IMR-90 (cell line): ENCODE data around the gene RFX6. TPM values are rescaled to one million over a fixed set of nuclear protein-coding genes. Genes with fewer than 3 reads are reported as not detected.

Experiments
- ATAC-seq: fragments of 200-7000 bp; cut with Tn5 transposase; 2 replicates; pipeline ENCODE4 v1.9.1; 2020; ENCODE audit warnings: low read depth, mild to moderate bottlenecking, moderate library complexity
- BruUV-seq: library from RNA; stranded (reverse); fragments of 400-500 nt; replicated peaks from 2 replicates; lab custom pipeline; 2021; lab: Mats Ljungman, UMichigan
- CTCF ChIA-PET: fragments of 300-600 bp; formaldehyde crosslinking; extraction: SDS; loops from one replicate; lab custom pipeline; 2021; ENCODE audit warnings: antibody characterized with exemption; lab: Yijun Ruan, JAX
- POLR2A ChIA-PET: fragments of 300-600 bp; sonication (Branson Sonifier 250); formaldehyde crosslinking; loops from one replicate; lab custom pipeline; 2022; ENCODE audit warnings: antibody characterized with exemption; ENCODE audit not compliant: unreplicated experiment; lab: Charles Lee
- DNase-seq: peaks from one replicate; pipeline ENCODE4 v3.0.0; 2013
- H2AFZ ChIP-seq: replicated peaks from 2 replicates; pipeline ENCODE3; 2013; ENCODE audit warnings: low read length, mild to moderate bottlenecking; ENCODE audit not compliant: poor library complexity
- H2AK5ac ChIP-seq: 2 replicates; pipeline ENCODE4 v1.6.1; 2013; ENCODE audit warnings: low read depth, low read length, inconsistent platforms
- H2AK9ac ChIP-seq: replicated peaks from 2 replicates; pipeline ENCODE3; 2013; ENCODE audit warnings: mild to moderate bottlenecking, low read depth, low read length, moderate library complexity; ENCODE audit not compliant: poor library complexity
- H2BK120ac ChIP-seq: 2 replicates; pipeline ENCODE4 v1.6.1; 2013; ENCODE audit warnings: low read depth, low read length, inconsistent platforms
- H2BK15ac ChIP-seq: 3 replicates; pipeline ENCODE4 v1.6.1; 2013; ENCODE audit warnings: low read depth, low read length, inconsistent platforms
- H2BK20ac ChIP-seq: 2 replicates; pipeline ENCODE4 v1.6.1; 2013; ENCODE audit warnings: low read depth, mild to moderate bottlenecking, inconsistent platforms, low read length, moderate library complexity
- H2BK5ac ChIP-seq: 2 replicates; pipeline ENCODE4 v1.6.1; 2013; ENCODE audit warnings: mild to moderate bottlenecking, low read depth, low read length, inconsistent platforms; ENCODE audit not compliant: poor library complexity, severe bottlenecking
- H3K14ac ChIP-seq: replicated peaks from 2 replicates; pipeline ENCODE4 v1.6.1; 2013; ENCODE audit warnings: low read depth, low read length, inconsistent platforms
- H3K18ac ChIP-seq: 2 replicates; pipeline ENCODE4 v1.6.1; 2013; ENCODE audit warnings: low read depth, low read length, control low read depth
- H3K23ac ChIP-seq: 2 replicates; pipeline ENCODE4 v1.6.1; 2013; ENCODE audit warnings: low read depth, low read length, inconsistent platforms
- H3K27ac ChIP-seq: 2 replicates; pipeline ENCODE4 v1.5.1; 2013; ENCODE audit warnings: mild to moderate bottlenecking, control low read depth, low read length; ENCODE audit not compliant: insufficient read depth
- H3K27me3 ChIP-seq: 2 replicates; pipeline ENCODE4 v1.6.1; 2013; ENCODE audit warnings: low read length; ENCODE audit not compliant: control insufficient read depth, insufficient read depth
- H3K36me3 ChIP-seq: 2 replicates; pipeline ENCODE4 v1.6.1; 2013; ENCODE audit warnings: low read length, mixed read lengths; ENCODE audit not compliant: control insufficient read depth, insufficient read depth
- H3K4ac ChIP-seq: 2 replicates; pipeline ENCODE4 v1.6.1; 2013; ENCODE audit warnings: low read depth, low read length, inconsistent platforms
- H3K4me1 ChIP-seq: 2 replicates; pipeline ENCODE4 v1.6.1; 2013; ENCODE audit warnings: low read length, mixed read lengths; ENCODE audit not compliant: control insufficient read depth, insufficient read depth
- H3K4me2 ChIP-seq: 2 replicates; pipeline ENCODE4 v1.6.1; 2013; ENCODE audit warnings: low read depth, mild to moderate bottlenecking, control low read depth, low read length, moderate library complexity
- H3K4me3 ChIP-seq: 2 replicates; pipeline ENCODE4 v1.5.1; 2013; ENCODE audit warnings: low read depth, mild to moderate bottlenecking, control low read depth, low read length, moderate library complexity; ENCODE audit not compliant: insufficient read depth
- H3K56ac ChIP-seq: 2 replicates; pipeline ENCODE4 v1.6.1; 2013; ENCODE audit warnings: low read length, inconsistent platforms; ENCODE audit not compliant: insufficient read depth; ENCODE audit errors: extremely low read depth
- H3K79me1 ChIP-seq, 2 experiments: 2 replicates each; pipeline ENCODE4 v1.6.1; 2013; ENCODE audit warnings: low read length in 2 of 2, inconsistent platforms in 1 of 2, low read depth in 1 of 2
- H3K9ac ChIP-seq: 2 replicates; pipeline ENCODE4 v1.6.1; 2013; ENCODE audit warnings: low read depth, low read length, control low read depth
- H3K9me1 ChIP-seq: 2 replicates; pipeline ENCODE4 v1.6.1; 2013; ENCODE audit warnings: low read length, inconsistent platforms; ENCODE audit not compliant: insufficient read depth
- H3K9me3 ChIP-seq: 2 replicates; pipeline ENCODE4 v1.6.1; 2013; ENCODE audit warnings: low read length; ENCODE audit not compliant: control insufficient read depth, insufficient read depth
- H4K20me1 ChIP-seq: 2 replicates; pipeline ENCODE4 v1.6.1; 2013; ENCODE audit warnings: low read length, inconsistent platforms; ENCODE audit not compliant: insufficient read depth
- H4K5ac ChIP-seq: 2 replicates; pipeline ENCODE4 v1.6.1; 2013; ENCODE audit warnings: mild to moderate bottlenecking, low read depth, low read length, control low read depth
- H4K8ac ChIP-seq, 2 experiments: 2 replicates each; pipeline ENCODE4 v1.6.1; 2013; ENCODE audit warnings: low read depth in 2 of 2, low read length in 2 of 2, control low read depth in 1 of 2, inconsistent platforms in 1 of 2
- H4K91ac ChIP-seq: 2 replicates; pipeline ENCODE4 v1.6.1; 2013; ENCODE audit warnings: low read depth, low read length, inconsistent platforms; ENCODE audit not compliant: insufficient read depth
- BHLHE40 ChIP-seq: fragments of 150-350 bp; IDR thresholded peaks from 2 replicates; pipeline ENCODE4 v1.6.1; 2016; ENCODE audit warnings: mild to moderate bottlenecking, low read depth, low read length
- CEBPB ChIP-seq: IDR thresholded peaks from 2 replicates; pipeline ENCODE4 v1.6.1; 2012; ENCODE audit warnings: low read depth, low read length, improper control_type of control experiment
- CHD1 ChIP-seq: IDR thresholded peaks from 2 replicates; pipeline ENCODE4 v1.6.1; 2012; ENCODE audit warnings: low read depth, low read length, improper control_type of control experiment
- CTCF ChIP-seq: conservative IDR thresholded peaks from 2 replicates; pipeline ENCODE4 v1.5.1; 2012; ENCODE audit warnings: mild to moderate bottlenecking, low read depth, low read length, improper control_type of control experiment
- FOS ChIP-seq: fragments of 150-350 bp; IDR thresholded peaks from 2 replicates; pipeline ENCODE4 v1.6.1; 2016; ENCODE audit warnings: low read depth, low read length
- MAFK ChIP-seq: IDR thresholded peaks from 2 replicates; pipeline ENCODE4 v1.6.1; 2012; ENCODE audit warnings: low read depth, low read length, improper control_type of control experiment
- MAZ ChIP-seq: IDR thresholded peaks from 2 replicates; pipeline ENCODE4 v1.6.1; 2012; ENCODE audit warnings: low read depth, mild to moderate bottlenecking, low read length, improper control_type of control experiment, moderate library complexity, borderline replicate concordance
- MXI1 ChIP-seq: IDR thresholded peaks from 2 replicates; pipeline ENCODE4 v1.6.1; 2012; ENCODE audit warnings: low read depth, mild to moderate bottlenecking, low read length, moderate library complexity, borderline replicate concordance
- NFE2L2 ChIP-seq: fragments of 150-350 bp; IDR thresholded peaks from 2 replicates; pipeline ENCODE4 v1.6.1; 2016; ENCODE audit warnings: low read depth, mild to moderate bottlenecking, low read length
- POLR2A ChIP-seq: IDR thresholded peaks from 2 replicates; pipeline ENCODE4 v1.6.1; 2012; ENCODE audit warnings: mild to moderate bottlenecking, low read depth, low read length
- RAD21 ChIP-seq: IDR thresholded peaks from 2 replicates; pipeline ENCODE4 v1.6.1; 2012; ENCODE audit warnings: low read length, improper control_type of control experiment
- RCOR1 ChIP-seq: IDR thresholded peaks from 2 replicates; pipeline ENCODE4 v1.6.1; 2012; ENCODE audit warnings: mild to moderate bottlenecking, low read length, improper control_type of control experiment; ENCODE audit not compliant: insufficient replicate concordance
- RFX5 ChIP-seq: IDR thresholded peaks from 2 replicates; pipeline ENCODE4 v1.8.0; 2012; ENCODE audit warnings: low read depth, mild to moderate bottlenecking, low read length, moderate library complexity
- SMC3 ChIP-seq: fragments of 150-350 bp; IDR thresholded peaks from 2 replicates; pipeline ENCODE4 v1.6.1; 2016; ENCODE audit warnings: low read depth, mild to moderate bottlenecking, antibody characterized with exemption, low read length, moderate library complexity
- USF2 ChIP-seq: fragments of 150-350 bp; IDR thresholded peaks from 2 replicates; pipeline ENCODE4 v1.6.1; 2017; ENCODE audit warnings: mild to moderate bottlenecking, antibody characterized with exemption, low read length, low read depth
- dilution Hi-C: fragments of 300-500 bp; cut with HindIII; formaldehyde crosslinking; loops from one replicate; pipeline ENCODE4 v1.14.3; 2018; ENCODE audit warnings: low sequenced_read_pairs; ENCODE audit not compliant: unreplicated experiment
- in situ Hi-C: fragments of 300-500 bp; cut with MboI; formaldehyde crosslinking; loops from 3 replicates; pipeline ENCODE4 v1.14.3; 2019; ENCODE audit warnings: low sequenced_read_pairs, inconsistent platforms, mixed read lengths
- intact Hi-C: fragments of 100-400 bp; cut with micrococcal nuclease; formaldehyde crosslinking; loops from 2 replicates; pipeline ENCODE4 v1.10.0; 2022
- polyA plus RNA-seq, 3 experiments: library from polyadenylated mRNA; depleted of rRNA; stranded (reverse); fragments of >200 nt; gene quantifications; 2 replicates each; pipeline ENCODE4 v1.2.3, GENCODE V29; 2012; ENCODE audit warnings: low replicate concordance in 1 of 3
- total RNA-seq: library from RNA; depleted of rRNA; stranded (reverse); fragments of >200 nt; gene quantifications from 2 replicates; pipeline ENCODE4 v1.2.3, GENCODE V29; 2012
- TF ChIP-seq, protein P1 (sequence below): fragments of 150-350 bp; IDR thresholded peaks from 2 replicates; pipeline ENCODE4 v1.6.1; 2016; ENCODE audit warnings: low read depth, mild to moderate bottlenecking, low read length, moderate library complexity, borderline replicate concordance

Gene RFX6
- total and polyA plus RNA-seq, 2 of the 4 experiments (the other 2 are of a cell fraction), result not detected

- no peak overlapping the region for H2BK5ac ChIP-seq
- H2BK120ac ChIP-seq, result no peak overlapping the region
- BruUV-seq, result no TSS peak
- no peak for TF ChIP-seq RCOR1
- no peak for TF ChIP-seq SMC3
- TF ChIP-seq BHLHE40, result no peak
- TF ChIP-seq RAD21, result no peak
- TF ChIP-seq, protein P1, sequence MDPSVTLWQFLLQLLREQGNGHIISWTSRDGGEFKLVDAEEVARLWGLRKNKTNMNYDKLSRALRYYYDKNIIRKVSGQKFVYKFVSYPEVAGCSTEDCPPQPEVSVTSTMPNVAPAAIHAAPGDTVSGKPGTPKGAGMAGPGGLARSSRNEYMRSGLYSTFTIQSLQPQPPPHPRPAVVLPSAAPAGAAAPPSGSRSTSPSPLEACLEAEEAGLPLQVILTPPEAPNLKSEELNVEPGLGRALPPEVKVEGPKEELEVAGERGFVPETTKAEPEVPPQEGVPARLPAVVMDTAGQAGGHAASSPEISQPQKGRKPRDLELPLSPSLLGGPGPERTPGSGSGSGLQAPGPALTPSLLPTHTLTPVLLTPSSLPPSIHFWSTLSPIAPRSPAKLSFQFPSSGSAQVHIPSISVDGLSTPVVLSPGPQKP, result no peak
- no peak for TF ChIP-seq CTCF
- no peak for TF ChIP-seq CEBPB
- no peak for TF ChIP-seq MAZ
- TF ChIP-seq CHD1, result no peak
- no peak for TF ChIP-seq POLR2A
- TF ChIP-seq NFE2L2, result no peak
- no peak for TF ChIP-seq FOS
- TF ChIP-seq MAFK, result no peak
- TF ChIP-seq MXI1, result no peak
- TF ChIP-seq RFX5, result no peak
- no peak for TF ChIP-seq USF2
- no peak overlapping the region for H2BK20ac ChIP-seq
- dilution Hi-C loops, result no loop called here
- H3K4me1 ChIP-seq, result no peaks in the 10 kb centered on the region
- no peaks in the 10 kb centered on the region for H3K79me1 ChIP-seq
- no peak overlapping the region for H2AK5ac ChIP-seq
- in situ Hi-C loops, result no loop called here
- DNase-seq (no peak), ATAC-seq (no peak)
- H2AK9ac ChIP-seq, result no peak overlapping the region
- no peak overlapping the region for H3K18ac ChIP-seq
- no peak overlapping the region for H4K8ac ChIP-seq
- H3K9me1 ChIP-seq, result no peaks in the 10 kb centered on the region
- no peak overlapping the region for H3K4ac ChIP-seq
- H2BK15ac ChIP-seq, result no peak overlapping the region
- H3K27ac ChIP-seq, result no peak overlapping the region
- no peaks in the 10 kb centered on the region for H3K27me3 ChIP-seq
- no peak overlapping the region for H4K5ac ChIP-seq
- H3K56ac ChIP-seq, result no peak overlapping the region
- H3K9ac ChIP-seq, result no peak overlapping the region
- H3K4me2 ChIP-seq, result no peak overlapping the region
- H4K20me1 ChIP-seq, result no peaks in the 10 kb centered on the region
- H4K91ac ChIP-seq, result no peak overlapping the region
- H3K36me3 ChIP-seq, result no peaks in the 10 kb centered on the region
- POLR2A ChIA-PET, result no interaction called here
- H3K23ac ChIP-seq, result no peak overlapping the region
- no peak overlapping the region for H2AFZ ChIP-seq
- no peaks in the 10 kb centered on the region; the same call in 1 of the 2 replicates for H3K9me3 ChIP-seq
- no peak overlapping the region for H3K14ac ChIP-seq
- H3K4me3 ChIP-seq, result no peak overlapping the region
- intact Hi-C loops, result no loop called here
- CTCF ChIA-PET, result no interaction called here
Observed at GRCh38 chr6:116859264-116859663, 17.8 kb upstream of the RFX6 start.
